ENCODE data around the gene OXNAD1. TPM values are rescaled to one million over a fixed set of nuclear protein-coding genes. Genes with fewer than 3 reads are reported as not detected.

OXNAD1 gene
- total and polyA plus RNA-seq, 2 donors: 6.1 to 31.6 TPM

GRCh38 chr3:16320711-16321110 lies 55.7 kb downstream of the OXNAD1 start:
- WGBS: 96% methylated on average over 3 of the region's 3 CpGs
- Histone ChIP-seq H3K27ac (ENCODE audit: low read depth) (no peak overlapping the region), H3K4me1 (ENCODE audit: insufficient read depth) (no peaks in the 10 kb centered on the region), H3K4me3 (ENCODE audit: low read depth, low read length) (no peak overlapping the region), H3K36me3 (ENCODE audit: insufficient read depth) (no peaks in the 10 kb centered on the region)
- DNase-seq (ENCODE audit: extremely low spot score): no peak

DNA sequence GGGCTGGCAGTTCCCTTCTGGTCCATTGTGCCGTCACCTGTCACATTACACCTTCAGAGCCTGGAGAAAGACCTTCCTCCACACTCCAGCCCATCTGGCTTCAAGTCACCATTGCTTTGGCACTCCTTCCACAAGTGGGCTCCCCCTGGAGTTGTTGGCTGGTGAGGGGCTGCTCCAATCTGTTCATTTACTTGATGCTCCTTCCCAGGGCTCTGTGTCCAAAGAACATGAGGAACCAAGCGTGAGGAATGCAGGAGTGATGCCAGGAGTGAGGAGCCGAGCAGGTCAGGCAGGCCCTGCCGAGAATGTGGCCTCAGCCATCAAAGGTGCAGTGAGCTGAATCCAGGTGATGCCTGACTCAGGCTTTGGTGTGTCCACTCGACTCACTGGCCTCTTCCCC lies 57.2 kb downstream of the OXNAD1 start:
- no peaks in the 10 kb centered on the region for H3K4me1 ChIP-seq (ENCODE audit: insufficient read depth)
- 89% methylated on average over 5 of the region's 5 CpGs for WGBS
- H3K4me3 ChIP-seq (ENCODE audit: low read depth, low read length): no peak overlapping the region
- H3K36me3 ChIP-seq (ENCODE audit: insufficient read depth): no peaks in the 10 kb centered on the region
- no peak overlapping the region for H3K27ac ChIP-seq (ENCODE audit: low read depth)
- DNase-seq (ENCODE audit: extremely low spot score): no peak

- Histone ChIP-seq H3K4me1 (ENCODE audit: insufficient read depth) (no peaks in the 10 kb centered on the region), H3K4me3 (ENCODE audit: low read depth, low read length) (no peak overlapping the region), H3K36me3 (ENCODE audit: insufficient read depth) (no peaks in the 10 kb centered on the region), H3K27ac (ENCODE audit: low read depth) (no peak overlapping the region)
- 93% methylated on average over 4 of the region's 4 CpGs for WGBS
- no peak for DNase-seq (ENCODE audit: extremely low spot score)
These were observed 58.7 kb downstream of the OXNAD1 start for GRCh38 chr3:16323737-16324136.

DNA sequence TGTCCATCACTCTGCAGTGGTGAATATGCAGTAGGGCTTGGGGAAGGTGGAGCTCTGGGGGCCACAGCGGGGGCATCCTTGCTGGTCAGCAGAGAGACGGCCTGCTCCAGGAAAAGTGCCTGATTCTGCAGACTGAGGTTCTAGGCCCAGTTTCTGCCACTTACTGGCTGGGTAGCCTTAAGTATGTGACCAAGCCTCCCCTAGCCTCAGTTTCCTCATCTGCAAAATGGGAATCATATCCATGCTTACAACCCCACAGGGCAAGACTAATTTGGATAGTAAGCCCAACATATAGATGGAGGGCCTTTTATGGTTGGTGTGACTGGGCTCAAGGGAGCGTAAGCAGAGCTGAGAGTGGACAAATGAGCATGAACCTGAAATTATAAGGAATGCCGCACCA lies 60.8 kb downstream of the OXNAD1 start:
- Histone ChIP-seq H3K4me3 (ENCODE audit: low read depth, low read length) (no peak overlapping the region), H3K27ac (ENCODE audit: low read depth) (no peak overlapping the region), H3K36me3 (ENCODE audit: insufficient read depth) (no peaks in the 10 kb centered on the region), H3K4me1 (ENCODE audit: insufficient read depth) (no peaks in the 10 kb centered on the region)
- no peak for DNase-seq (ENCODE audit: extremely low spot score)
- 98% methylated on average over 4 of the region's 4 CpGs for whole genome bisulfite sequencing

DNA sequence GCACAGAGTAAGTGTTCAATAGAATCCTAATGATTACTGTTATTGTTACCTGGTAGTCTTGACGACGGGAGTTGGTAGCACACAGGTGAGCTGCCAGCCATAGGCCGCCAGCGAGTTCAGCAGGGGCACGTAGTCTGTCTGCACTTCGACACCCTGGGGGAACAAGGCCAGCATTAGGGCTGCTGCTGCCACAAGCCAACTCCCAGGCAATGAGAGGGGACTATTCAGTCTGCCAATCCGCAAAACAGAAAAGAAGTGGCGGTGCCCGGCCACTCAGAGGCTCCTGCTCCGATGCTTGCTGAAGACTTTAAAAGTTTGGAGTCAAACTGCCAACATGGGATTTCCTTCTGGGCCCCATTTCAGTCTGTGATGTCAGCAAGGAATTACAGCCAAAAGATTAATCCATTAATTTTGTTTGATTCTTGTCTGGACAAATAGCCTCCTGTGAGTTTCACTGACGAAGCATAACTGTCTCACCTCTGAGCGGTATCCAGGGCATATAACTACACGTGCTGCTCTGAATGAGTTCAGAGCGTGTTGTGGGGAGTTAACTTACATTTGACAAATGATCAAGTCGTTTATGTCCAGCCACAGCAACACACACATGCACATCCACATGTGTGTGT lies 61.8 kb downstream of the OXNAD1 start:
- Histone ChIP-seq H3K27ac (ENCODE audit: low read depth) (no peak overlapping the region), H3K36me3 (ENCODE audit: insufficient read depth) (no peaks in the 10 kb centered on the region), H3K4me3 (ENCODE audit: low read depth, low read length) (no peak overlapping the region), H3K4me1 (ENCODE audit: insufficient read depth) (no peaks in the 10 kb centered on the region)
- WGBS: 79% methylated on average over 15 of the region's 15 CpGs
- DNase-seq (ENCODE audit: extremely low spot score): no peak

GRCh38 chr3:16328124-16328523 lies 63.1 kb downstream of the OXNAD1 start:
- no peak for DNase-seq (ENCODE audit: extremely low spot score)
- Histone ChIP-seq H3K27ac (ENCODE audit: low read depth) (no peak overlapping the region), H3K36me3 (ENCODE audit: insufficient read depth) (no peaks in the 10 kb centered on the region), H3K4me3 (ENCODE audit: low read depth, low read length) (no peak overlapping the region), H3K4me1 (ENCODE audit: insufficient read depth) (no peaks in the 10 kb centered on the region)
- 96% methylated on average over 6 of the region's 6 CpGs for WGBS

GRCh38 chr3:16329036-16329825 lies 64.2 kb downstream of the OXNAD1 start:
- Histone ChIP-seq H3K4me3 (ENCODE audit: low read depth, low read length) (no peak overlapping the region), H3K27ac (ENCODE audit: low read depth) (no peak overlapping the region), H3K36me3 (ENCODE audit: insufficient read depth) (no peaks in the 10 kb centered on the region), H3K4me1 (ENCODE audit: insufficient read depth) (no peaks in the 10 kb centered on the region)
- 87% methylated on average over 15 of the region's 15 CpGs for WGBS
- DNase-seq (ENCODE audit: extremely low spot score): no peak

- H3K4me3 ChIP-seq (ENCODE audit: low read depth, low read length): no peak overlapping the region
- DNase-seq (ENCODE audit: extremely low spot score): no peak
- 78% methylated on average over 9 of the region's 9 CpGs for WGBS
- H3K36me3 ChIP-seq (ENCODE audit: insufficient read depth): no peaks in the 10 kb centered on the region
- no peak overlapping the region for H3K27ac ChIP-seq (ENCODE audit: low read depth)
- no peaks in the 10 kb centered on the region for H3K4me1 ChIP-seq (ENCODE audit: insufficient read depth)
These were observed 64.8 kb downstream of the OXNAD1 start for GRCh38 chr3:16329826-16330129.

- no peaks in the 10 kb centered on the region for H3K4me1 ChIP-seq (ENCODE audit: insufficient read depth)
- no peaks in the 10 kb centered on the region for H3K36me3 ChIP-seq (ENCODE audit: insufficient read depth)
- DNase-seq (ENCODE audit: extremely low spot score): no peak
- H3K4me3 ChIP-seq (ENCODE audit: low read depth, low read length): no peak overlapping the region
- 95% methylated on average over 4 of the region's 4 CpGs for WGBS
- H3K27ac ChIP-seq (ENCODE audit: low read depth): no peak overlapping the region
These were observed 65.3 kb downstream of the OXNAD1 start for GRCh38 chr3:16330351-16330750.

GRCh38 chr3:16331319-16331883 lies 66.4 kb downstream of the OXNAD1 start:
- H3K4me3 ChIP-seq (ENCODE audit: low read depth, low read length): no peak overlapping the region
- no peak overlapping the region for H3K27ac ChIP-seq (ENCODE audit: low read depth)
- no peaks in the 10 kb centered on the region for H3K4me1 ChIP-seq (ENCODE audit: insufficient read depth)
- no peak for DNase-seq (ENCODE audit: extremely low spot score)
- no peaks in the 10 kb centered on the region for H3K36me3 ChIP-seq (ENCODE audit: insufficient read depth)
- WGBS: 98% methylated on average over 3 of the region's 3 CpGs

GRCh38 chr3:16332904-16333426 lies 68.0 kb downstream of the OXNAD1 start:
- no peaks in the 10 kb centered on the region for H3K36me3 ChIP-seq (ENCODE audit: insufficient read depth)
- DNase-seq (ENCODE audit: extremely low spot score): no peak
- H3K4me1 ChIP-seq (ENCODE audit: insufficient read depth): no peaks in the 10 kb centered on the region
- no peak overlapping the region for H3K27ac ChIP-seq (ENCODE audit: low read depth)
- 88% methylated on average over 1 of the region's 1 CpG for WGBS
- H3K4me3 ChIP-seq (ENCODE audit: low read depth, low read length): no peak overlapping the region

GRCh38 chr3:16334909-16335308 lies 69.9 kb downstream of the OXNAD1 start:
- Histone ChIP-seq H3K4me3 (ENCODE audit: low read depth, low read length) (no peak overlapping the region), H3K36me3 (ENCODE audit: insufficient read depth) (no peaks in the 10 kb centered on the region), H3K4me1 (ENCODE audit: insufficient read depth) (no peaks in the 10 kb centered on the region), H3K27ac (ENCODE audit: low read depth) (no peak overlapping the region)
- WGBS: 44% methylated on average over 4 of the region's 4 CpGs
- DNase-seq (ENCODE audit: extremely low spot score): no peak

DNA sequence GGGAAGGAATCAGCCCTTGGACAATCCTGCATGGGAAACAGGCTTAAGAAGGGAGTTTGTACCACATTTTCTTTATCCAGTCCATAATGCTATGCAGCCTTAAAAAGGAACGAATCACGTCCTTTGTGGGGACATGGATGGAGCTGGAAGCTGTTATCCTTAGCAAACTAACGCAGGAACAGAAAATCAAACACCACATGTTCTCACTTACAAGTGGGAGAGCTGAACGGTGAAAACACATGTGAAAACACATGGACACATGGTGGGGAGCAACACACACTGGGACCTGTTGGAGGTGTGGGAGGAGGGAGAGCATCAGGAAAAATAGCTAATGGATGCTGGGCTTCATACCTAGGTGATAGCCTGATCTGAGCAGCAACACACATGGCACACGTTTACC lies 70.3 kb downstream of the OXNAD1 start:
- no peak for DNase-seq (ENCODE audit: extremely low spot score)
- Histone ChIP-seq H3K4me3 (ENCODE audit: low read depth, low read length) (no peak overlapping the region), H3K4me1 (ENCODE audit: insufficient read depth) (no peaks in the 10 kb centered on the region), H3K36me3 (ENCODE audit: insufficient read depth) (no peaks in the 10 kb centered on the region), H3K27ac (ENCODE audit: low read depth) (no peak overlapping the region)
- WGBS: 86% methylated on average over 5 of the region's 5 CpGs
